ENCODE data around the gene TNFRSF1B. TPM values are rescaled to one million over a fixed set of nuclear protein-coding genes. Genes with fewer than 3 reads are reported as not detected.

Gene TNFRSF1B
- total and polyA plus RNA-seq, 9 of the 15 experiments (the other 6 are each of a cell fraction or from before 2014, with no cell fraction given): 8.8 to 91.3 (median 36.0) TPM

DNA sequence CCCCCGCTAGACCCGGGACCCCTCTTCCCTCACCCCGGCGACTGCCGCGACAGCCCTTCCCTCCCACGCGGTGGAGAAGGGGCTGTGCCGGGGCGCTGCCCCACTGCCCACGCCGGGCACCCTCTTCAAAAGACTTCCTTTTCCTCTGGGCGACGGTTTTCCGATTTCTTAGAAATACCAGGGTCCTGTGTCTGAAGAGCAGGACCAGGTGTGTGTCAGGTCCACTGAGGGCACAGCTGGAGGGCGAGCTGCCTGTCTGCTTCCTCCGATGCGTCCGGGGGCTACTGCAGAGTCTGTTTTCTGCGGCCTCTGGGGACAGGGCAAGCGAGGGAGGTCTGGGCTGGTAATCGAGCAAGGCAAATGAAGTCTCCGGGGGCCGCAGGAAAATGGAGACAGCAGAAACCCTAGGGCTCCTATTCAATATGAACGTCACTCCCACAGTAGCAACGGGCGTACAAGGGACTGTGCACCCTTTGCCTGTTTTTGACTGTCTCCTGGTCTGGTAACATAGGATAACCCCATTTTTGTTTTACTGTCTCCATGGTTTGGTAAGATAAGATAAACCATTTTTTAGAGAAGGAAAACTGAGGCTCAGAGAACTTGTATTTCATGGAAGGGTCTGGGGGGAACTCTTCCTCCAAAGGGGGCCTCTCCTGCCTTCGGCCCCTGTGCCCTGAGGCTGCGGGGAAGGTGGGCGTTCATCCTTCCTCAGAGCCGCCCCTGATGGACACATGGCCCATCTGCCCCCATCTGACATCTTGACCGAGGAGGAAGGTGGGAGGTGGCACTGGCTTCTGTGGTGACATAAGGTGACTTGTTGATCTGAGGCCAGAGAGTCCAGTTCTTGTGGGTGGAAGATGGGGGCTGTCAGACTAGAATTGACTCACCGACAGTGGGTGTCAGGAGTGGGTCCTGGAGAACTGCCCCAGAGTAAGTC is 970 bp downstream of the TNFRSF1B start:
- peak overlapping the region; percentile 52 for H3K4me3 ChIP-seq
- peaks cover 11% of the 10 kb centered on the region for H4K20me1 ChIP-seq (replicated peaks; ENCODE audit: control insufficient read depth, insufficient read depth, low read length)
- in situ Hi-C loops (cut with MboI): no loop called here
- peak; percentile 88 for FAIRE-seq
- H3K4me2 ChIP-seq (ENCODE audit: insufficient read depth, low read length): peak overlapping the region; percentile 82
- H3K27me3 ChIP-seq (ENCODE audit: control insufficient read depth in 2 of 2, insufficient read depth in 2 of 2, low read length in 2 of 2): no peaks in the 10 kb centered on the region
- peak; percentile 81 to 86 (median 82) for DNase-seq (ENCODE audit: extremely low read depth in 1 of 4, low spot score in 3 of 4)
- intact Hi-C loops (cut with micrococcal nuclease): no loop called here
- H3K79me2 ChIP-seq (ENCODE audit: control insufficient read depth, insufficient read depth, low read length): peaks cover 55% of the 10 kb centered on the region
- ATAC-seq: peak; percentile 74
- under 1% methylated on average over 33 of the region's 33 CpGs for WGBS (ENCODE audit: insufficient coverage, low coverage, missing lambda C conversion rate)
- H3K9me3 ChIP-seq (replicated peaks; ENCODE audit: control insufficient read depth, insufficient read depth, low read depth, low read length): no peaks in the 10 kb centered on the region
- peaks cover 14% of the 10 kb centered on the region; the same call in 2 of the 3 replicates for H3K36me3 ChIP-seq (ENCODE audit: control insufficient read depth, insufficient read depth, low read length)
- H3K9ac ChIP-seq (ENCODE audit: insufficient read depth in 1 of 2, low read depth in 2 of 2, low read length in 2 of 2): peak overlapping the region; percentile 81 to 93
- peak overlapping the region; percentile 60 for H2AFZ ChIP-seq (ENCODE audit: low read depth, low read length)
- peak overlapping the region; percentile 78 for H3K27ac ChIP-seq (ENCODE audit: extremely low read depth, low read depth, low read length)
- BruUV-seq (replicated peaks): TSS peak; percentile 44
- ChIA-PET POLR2A (interaction anchor here (0.7 to 2.2 kb wide), 6 partner anchors 11 to 1382 kb away, joined by 3 to 18 read pairs (median 4); no protein-coding TSS in a partner anchor), CTCF (ENCODE audit: low intra/inter-chr PET ratio) (no interaction called here)
- no peaks in the 10 kb centered on the region for H3K9me1 ChIP-seq (ENCODE audit: control insufficient read depth, insufficient read depth, low read length)
- H3K4me1 ChIP-seq (replicated peaks in 1 of 2; ENCODE audit: control insufficient read depth in 2 of 2, insufficient read depth in 2 of 2, low read length in 2 of 2): peaks cover 26 to 28% of the 10 kb centered on the region in 2 experiments; a peak in 4 of 5 replicates
- TF ChIP-seq TCF7 (IDR thresholded peaks at IDR 0.05; ENCODE audit: borderline replicate concordance) (no peak), ZNF354B (CRISPR knock-in tag; IDR thresholded peaks at IDR 0.05) (no peak), NBN (IDR thresholded peaks at IDR 0.05; ENCODE audit: low read depth) (no peak), FOXJ2 (tag; IDR thresholded peaks at IDR 0.05) (no peak), POLR2H (tag; IDR thresholded peaks at IDR 0.05; ENCODE audit: low read depth) (no peak), TBP (optimal IDR thresholded peaks at IDR 0.05; ENCODE audit: low read depth, low read length) (peak; percentile 49), TARDBP (IDR thresholded peaks at IDR 0.05) (no peak), MIER1 (IDR thresholded peaks at IDR 0.05; ENCODE audit: low read depth) (no peak), ZNF274 (IDR thresholded peaks at IDR 0.05; ENCODE audit: borderline replicate concordance, low read depth, low read length) (no peak), RB1 (IDR thresholded peaks at IDR 0.05; ENCODE audit: low read depth) (no peak)
- TF ChIP-seq, protein P1, sequence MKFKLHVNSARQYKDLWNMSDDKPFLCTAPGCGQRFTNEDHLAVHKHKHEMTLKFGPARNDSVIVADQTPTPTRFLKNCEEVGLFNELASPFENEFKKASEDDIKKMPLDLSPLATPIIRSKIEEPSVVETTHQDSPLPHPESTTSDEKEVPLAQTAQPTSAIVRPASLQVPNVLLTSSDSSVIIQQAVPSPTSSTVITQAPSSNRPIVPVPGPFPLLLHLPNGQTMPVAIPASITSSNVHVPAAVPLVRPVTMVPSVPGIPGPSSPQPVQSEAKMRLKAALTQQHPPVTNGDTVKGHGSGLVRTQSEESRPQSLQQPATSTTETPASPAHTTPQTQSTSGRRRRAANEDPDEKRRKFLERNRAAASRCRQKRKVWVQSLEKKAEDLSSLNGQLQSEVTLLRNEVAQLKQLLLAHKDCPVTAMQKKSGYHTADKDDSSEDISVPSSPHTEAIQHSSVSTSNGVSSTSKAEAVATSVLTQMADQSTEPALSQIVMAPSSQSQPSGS (CRISPR knock-in tag; IDR thresholded peaks at IDR 0.05): no peak
- TF ChIP-seq, protein P2, sequence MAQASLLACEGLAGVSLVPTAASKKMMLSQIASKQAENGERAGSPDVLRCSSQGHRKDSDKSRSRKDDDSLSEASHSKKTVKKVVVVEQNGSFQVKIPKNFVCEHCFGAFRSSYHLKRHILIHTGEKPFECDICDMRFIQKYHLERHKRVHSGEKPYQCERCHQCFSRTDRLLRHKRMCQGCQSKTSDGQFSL (CRISPR knock-in tag; IDR thresholded peaks at IDR 0.05): no peak
- TF ChIP-seq, protein P2 (tag; IDR thresholded peaks at IDR 0.05): no peak
- TF ChIP-seq, protein P3, sequence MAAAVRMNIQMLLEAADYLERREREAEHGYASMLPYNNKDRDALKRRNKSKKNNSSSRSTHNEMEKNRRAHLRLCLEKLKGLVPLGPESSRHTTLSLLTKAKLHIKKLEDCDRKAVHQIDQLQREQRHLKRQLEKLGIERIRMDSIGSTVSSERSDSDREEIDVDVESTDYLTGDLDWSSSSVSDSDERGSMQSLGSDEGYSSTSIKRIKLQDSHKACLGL (CRISPR knock-in tag; IDR thresholded peaks at IDR 0.05; ENCODE audit: borderline replicate concordance, poor library complexity, severe bottlenecking): no peak
- TF ChIP-seq, protein P4, sequence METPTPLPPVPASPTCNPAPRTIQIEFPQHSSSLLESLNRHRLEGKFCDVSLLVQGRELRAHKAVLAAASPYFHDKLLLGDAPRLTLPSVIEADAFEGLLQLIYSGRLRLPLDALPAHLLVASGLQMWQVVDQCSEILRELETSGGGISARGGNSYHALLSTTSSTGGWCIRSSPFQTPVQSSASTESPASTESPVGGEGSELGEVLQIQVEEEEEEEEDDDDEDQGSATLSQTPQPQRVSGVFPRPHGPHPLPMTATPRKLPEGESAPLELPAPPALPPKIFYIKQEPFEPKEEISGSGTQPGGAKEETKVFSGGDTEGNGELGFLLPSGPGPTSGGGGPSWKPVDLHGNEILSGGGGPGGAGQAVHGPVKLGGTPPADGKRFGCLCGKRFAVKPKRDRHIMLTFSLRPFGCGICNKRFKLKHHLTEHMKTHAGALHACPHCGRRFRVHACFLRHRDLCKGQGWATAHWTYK (CRISPR knock-in tag; IDR thresholded peaks at IDR 0.05): 0 out of 2 replicates have a peak, but pooled peaks have one; percentile 15
- TF ChIP-seq, protein P5, sequence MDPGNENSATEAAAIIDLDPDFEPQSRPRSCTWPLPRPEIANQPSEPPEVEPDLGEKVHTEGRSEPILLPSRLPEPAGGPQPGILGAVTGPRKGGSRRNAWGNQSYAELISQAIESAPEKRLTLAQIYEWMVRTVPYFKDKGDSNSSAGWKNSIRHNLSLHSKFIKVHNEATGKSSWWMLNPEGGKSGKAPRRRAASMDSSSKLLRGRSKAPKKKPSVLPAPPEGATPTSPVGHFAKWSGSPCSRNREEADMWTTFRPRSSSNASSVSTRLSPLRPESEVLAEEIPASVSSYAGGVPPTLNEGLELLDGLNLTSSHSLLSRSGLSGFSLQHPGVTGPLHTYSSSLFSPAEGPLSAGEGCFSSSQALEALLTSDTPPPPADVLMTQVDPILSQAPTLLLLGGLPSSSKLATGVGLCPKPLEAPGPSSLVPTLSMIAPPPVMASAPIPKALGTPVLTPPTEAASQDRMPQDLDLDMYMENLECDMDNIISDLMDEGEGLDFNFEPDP (CRISPR knock-in tag; IDR thresholded peaks at IDR 0.05): no peak
